HepG2 (cell line): ENCODE results near the gene SMYD4. TPM values are rescaled to one million over a fixed set of nuclear protein-coding genes. Genes with fewer than 3 reads are reported as not detected.

Experiments used
- ATAC-seq: fragments of 200-7000 bp; cut with Tn5 transposase; 3 replicates; pipeline ENCODE4 v1.9.1; 2020; ENCODE audit warnings: mild to moderate bottlenecking, moderate library complexity
- BruUV-seq: library from RNA; stranded (reverse); fragments of 400-500 nt; replicated peaks from 2 replicates; lab custom pipeline; 2021; lab: Mats Ljungman, UMichigan
- CTCF ChIA-PET: fragments of 300-600 bp; formaldehyde crosslinking; extraction: SDS; loops from one replicate; lab custom pipeline; 2021; ENCODE audit warnings: low total read pairs, inconsistent platforms, low intra/inter-chr PET ratio; lab: Yijun Ruan, JAX
- POLR2A ChIA-PET: fragments of 350-600 bp; sonication (Branson Sonifier 250); formaldehyde crosslinking; loops from one replicate; lab custom pipeline; 2020; ENCODE audit warnings: antibody characterized with exemption, inconsistent platforms; lab: Yijun Ruan, JAX
- DNase-seq: peaks from one replicate; pipeline ENCODE4 v3.0.0-alpha.2; 2015; ENCODE audit warnings: low spot score
- FAIRE-seq: peaks from 3 replicates; lab custom pipeline; 2011; peaks lifted over from hg19 to GRCh38; lab: Jason Lieb, UNC
- H2AFZ ChIP-seq: one replicate; pipeline ENCODE4 v1.6.1; 2011; ENCODE audit warnings: low read length, inconsistent platforms
- H3K27ac ChIP-seq: fragments of 300-600 bp; 3 replicates; pipeline ENCODE4 v1.8.0; 2011; ENCODE audit warnings: mixed run types, mild to moderate bottlenecking, mixed read lengths, low read length, inconsistent platforms; ENCODE audit not compliant: insufficient read depth; ENCODE audit errors: extremely low read length
- H3K27me3 ChIP-seq, 2 experiments: fragments of 200-600 bp in 1 of 2; 2 replicates in 1 of 2; 3 replicates in 1 of 2; pipeline versions ENCODE4 v1.6.0 to v1.8.0; 2011; ENCODE audit warnings: low read length in 2 of 2, mild to moderate bottlenecking in 2 of 2, moderate library complexity in 2 of 2, inconsistent platforms in 1 of 2; ENCODE audit not compliant: insufficient read depth in 2 of 2, control insufficient read depth in 1 of 2
- H3K36me3 ChIP-seq, 2 experiments: fragments of 200-600 bp in 1 of 2; replicated peaks in 1 of 2; 2 replicates in 1 of 2; 3 replicates in 1 of 2; pipeline versions ENCODE4 v1.5.1 to v1.8.0; 2011; ENCODE audit warnings: low read length in 2 of 2, inconsistent platforms in 1 of 2; ENCODE audit not compliant: insufficient read depth in 2 of 2, control insufficient read depth in 1 of 2
- H3K4me1 ChIP-seq: 2 replicates; pipeline ENCODE4 v1.5.1; 2012; ENCODE audit warnings: low read length, inconsistent platforms; ENCODE audit not compliant: insufficient read depth
- H3K4me2 ChIP-seq: 2 replicates; pipeline ENCODE4 v1.6.0; 2011; ENCODE audit warnings: low read depth, low read length, inconsistent platforms
- H3K4me3 ChIP-seq, 3 experiments: fragments of 200-600 bp in 1 of 3; sonication (generic), shearing (Covaris generic) in 1 of 3; replicated peaks in 1 of 3; 2 replicates each; pipeline ENCODE4 v1.5.1; 2011 to 2016; ENCODE audit warnings: low read length in 3 of 3, inconsistent platforms in 2 of 3, low read depth in 2 of 3, mild to moderate bottlenecking in 2 of 3, control low read depth in 1 of 3, mixed read lengths in 1 of 3; ENCODE audit not compliant: insufficient read depth in 1 of 3
- H3K79me2 ChIP-seq: one replicate; pipeline ENCODE4 v1.6.1; 2011; ENCODE audit warnings: low read length, inconsistent platforms; ENCODE audit not compliant: insufficient read depth
- H3K9ac ChIP-seq: 2 replicates; pipeline ENCODE4 v1.6.0; 2011; ENCODE audit warnings: mild to moderate bottlenecking, low read depth, low read length, inconsistent platforms; ENCODE audit not compliant: insufficient read depth
- H3K9me3 ChIP-seq: 2 replicates; pipeline ENCODE4 v1.5.1; 2012; ENCODE audit warnings: mild to moderate bottlenecking, low read length
- H4K20me1 ChIP-seq: 2 replicates; pipeline ENCODE4 v1.6.0; 2011; ENCODE audit warnings: inconsistent platforms, mild to moderate bottlenecking, low read length, moderate library complexity; ENCODE audit not compliant: insufficient read depth
- GATAD1 ChIP-seq: IDR thresholded peaks from 2 replicates; pipeline ENCODE4 v1.6.1; 2016; ENCODE audit warnings: missing genetic modification reagents, missing compliant biosample characterization
- MED1 ChIP-seq: sonication (generic); formaldehyde crosslinking; IDR thresholded peaks from 2 replicates; pipeline ENCODE4 v1.4.0; 2020; ENCODE audit warnings: missing genetic modification reagents
- MYC ChIP-seq: sonication (generic); formaldehyde crosslinking; IDR thresholded peaks from 2 replicates; pipeline ENCODE4 v1.9.0; 2021; ENCODE audit warnings: missing genetic modification reagents, borderline replicate concordance
- RXRA ChIP-seq: sonication (generic); formaldehyde crosslinking; IDR thresholded peaks from 2 replicates; pipeline ENCODE4 v1.5.1; 2020; ENCODE audit warnings: missing genetic modification reagents
- RXRB ChIP-seq: IDR thresholded peaks from 2 replicates; pipeline ENCODE4 v1.6.1; 2016; ENCODE audit warnings: borderline replicate concordance, missing genetic modification reagents, missing compliant biosample characterization
- SMAD3 ChIP-seq: sonication (generic); formaldehyde crosslinking; IDR thresholded peaks from 2 replicates; pipeline ENCODE4 v1.4.0; 2020; ENCODE audit warnings: missing genetic modification reagents
- SRSF9 ChIP-seq: fragments of 200-400 bp; formaldehyde crosslinking; IDR thresholded peaks from 2 replicates; pipeline ENCODE4 v1.6.1; 2018; ENCODE audit warnings: borderline replicate concordance, mild to moderate bottlenecking, low read depth, low read length; ENCODE audit not compliant: insufficient read depth, poor library complexity, severe bottlenecking
- STAG1 ChIP-seq: sonication (generic); formaldehyde crosslinking; IDR thresholded peaks from 2 replicates; pipeline ENCODE4 v1.4.0; 2020; ENCODE audit warnings: missing genetic modification reagents
- STAT5B ChIP-seq: sonication (generic); formaldehyde crosslinking; IDR thresholded peaks from 2 replicates; pipeline ENCODE4 v1.4.0; 2020; ENCODE audit warnings: missing genetic modification reagents
- THAP11 ChIP-seq: IDR thresholded peaks from 2 replicates; pipeline ENCODE4 v1.6.1; 2016; ENCODE audit warnings: missing biosample characterization, missing genetic modification reagents
- ZBTB10 ChIP-seq: sonication (generic); formaldehyde crosslinking; IDR thresholded peaks from 2 replicates; pipeline ENCODE4 v1.4.0; 2020; ENCODE audit warnings: missing genetic modification reagents, borderline replicate concordance
- ZFX ChIP-seq: sonication (generic); formaldehyde crosslinking; IDR thresholded peaks from 2 replicates; pipeline ENCODE4 v1.4.0; 2020; ENCODE audit warnings: mild to moderate bottlenecking, low read depth, missing genetic modification reagents, moderate library complexity
- ZNF121 ChIP-seq: sonication (generic); formaldehyde crosslinking; IDR thresholded peaks from 2 replicates; pipeline ENCODE4 v1.5.0; 2020; ENCODE audit warnings: mild to moderate bottlenecking, missing genetic modification reagents
- ZNF124 ChIP-seq: sonication (generic); formaldehyde crosslinking; IDR thresholded peaks from 2 replicates; pipeline ENCODE4 v1.4.0; 2020; ENCODE audit warnings: missing genetic modification reagents
- ZNF20 ChIP-seq: sonication (generic); formaldehyde crosslinking; IDR thresholded peaks from 2 replicates; pipeline ENCODE4 v1.4.0; 2020; ENCODE audit warnings: mild to moderate bottlenecking, moderate library complexity, missing genetic modification reagents
- ZNF468 ChIP-seq: sonication (generic); formaldehyde crosslinking; IDR thresholded peaks from 2 replicates; pipeline ENCODE4 v1.8.0; 2022; ENCODE audit warnings: mild to moderate bottlenecking, moderate library complexity, missing genetic modification reagents
- WGBS: methylation state at CpG from one replicate; pipeline ENCODE4 v1.1.6; 2017; ENCODE audit warnings: low lambda C conversion rate; 5-methylcytosine and 5-hydroxymethylcytosine counted together
- in situ Hi-C: cut with HindIII; loops from 2 replicates; pipeline ENCODE4 v1.10.0; 2017; ENCODE audit warnings: low pct_unique_long_range_greater_than_20kb; ENCODE audit not compliant: extremely low pct_ligation_motif_present
- intact Hi-C: fragments of 100-400 bp; cut with micrococcal nuclease; formaldehyde crosslinking; loops from one replicate; pipeline ENCODE4 v1.10.0; 2022; ENCODE audit not compliant: unreplicated experiment
- polyA plus RNA-seq, 8 experiments: library from polyadenylated mRNA; depleted of rRNA in 3 of 8; stranded (reverse) in 7 of 8; unstranded in 1 of 8; fragments of >200 nt; fragmentation: Illumina TruSeq in 4 of 8; extraction: Trizol in 4 of 8; gene quantifications; 2 replicates each; pipeline versions ENCODE4 v1.2.1 to v1.2.3, GENCODE V29; 2011 to 2016; ENCODE audit warnings: low read depth in 4 of 8, missing spikeins in 1 of 8, mixed read lengths in 1 of 8; ENCODE audit not compliant: insufficient read depth in 1 of 8
- total RNA-seq, 5 experiments: library from RNA; depleted of rRNA; stranded (reverse); fragments of >200 nt; fragmentation: Illumina TruSeq; extraction: Trizol; gene quantifications; 2 replicates each; pipeline ENCODE4 v1.2.3, GENCODE V29; 2016; ENCODE audit warnings: low read depth in 1 of 5
- TF ChIP-seq, protein P1 (sequence below): sonication (generic); IDR thresholded peaks from 2 replicates; pipeline ENCODE4 v1.6.1; 2016; ENCODE audit warnings: low read depth, borderline replicate concordance
- TF ChIP-seq, protein P2 (sequence below), 2 experiments: sonication (generic) in 1 of 2; formaldehyde crosslinking in 1 of 2; IDR thresholded peaks; 2 replicates each; pipeline versions ENCODE4 v1.4.0 to v1.6.1; 2018 to 2020; ENCODE audit warnings: missing genetic modification reagents in 2 of 2, borderline replicate concordance in 1 of 2, low read depth in 1 of 2, mild to moderate bottlenecking in 1 of 2, missing biosample characterization in 1 of 2

Gene SMYD4
- total and polyA plus RNA-seq, 2 of the 13 experiments (the other 11 are each of a cell fraction or from before 2014, with no cell fraction given), result 7.4 to 11.3 TPM

DNA sequence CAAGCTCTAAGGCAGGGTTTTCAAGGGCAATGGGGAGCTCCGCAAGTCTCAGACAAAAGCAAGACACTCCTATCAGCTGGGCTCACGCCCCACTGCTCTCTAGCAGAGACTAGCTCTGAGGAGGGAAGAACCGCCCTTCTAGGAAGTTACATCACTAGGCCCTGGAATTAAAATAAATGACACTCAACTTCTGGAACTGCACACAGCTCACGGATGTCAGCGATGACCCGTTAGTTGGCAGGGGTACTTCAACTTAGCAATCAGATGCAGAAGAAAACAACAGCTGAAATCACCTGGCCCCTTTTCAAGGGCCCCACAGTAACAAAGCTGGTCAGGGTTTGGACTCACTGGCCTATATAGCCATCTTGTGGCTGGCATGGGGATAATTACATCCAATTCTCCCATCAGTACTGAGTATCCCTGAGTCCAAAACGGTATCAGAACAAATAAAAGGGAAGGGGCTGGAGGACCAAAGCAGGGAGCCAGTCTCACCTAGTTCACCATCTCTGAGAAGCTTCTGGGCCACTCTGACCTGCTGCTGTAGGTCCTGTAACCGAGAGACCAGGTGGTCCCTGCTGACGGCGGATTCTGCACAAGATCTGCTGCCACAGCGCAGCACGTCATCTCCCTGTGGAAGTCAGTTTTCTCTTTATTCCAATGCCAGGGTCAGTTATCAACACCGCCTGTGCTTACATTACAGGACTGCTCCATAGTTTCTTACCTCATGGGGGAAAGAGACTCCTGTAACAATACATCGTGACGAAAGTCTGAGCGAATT, 45.7 kb downstream of the SMYD4 start:
- 83% methylated on average over 16 of the region's 16 CpGs for WGBS
- H3K9me3 ChIP-seq, result no peaks in the 10 kb centered on the region
- peak; percentile 67 for DNase-seq
- no peak overlapping the region for H2AFZ ChIP-seq
- H4K20me1 ChIP-seq, result no peaks in the 10 kb centered on the region
- no peak overlapping the region for H3K27ac ChIP-seq
- BruUV-seq, result no TSS peak
- ATAC-seq, result peak; percentile 87
- no peak overlapping the region for H3K4me3 ChIP-seq
- intact Hi-C loops, result loop anchor here (1.0 kb wide), 3 partner anchors 64 to 115 kb away; no protein-coding TSS in a partner anchor
- H3K36me3 ChIP-seq, result peaks cover 23 to 51% of the 10 kb centered on the region in 2 experiments
- in situ Hi-C loops, result no loop called here
- H3K4me1 ChIP-seq, result peaks cover 7% of the 10 kb centered on the region
- CTCF ChIA-PET, result interaction anchor here (1.3 to 2.0 kb wide), 4 partner anchors 26 to 115 kb away, joined by 3 to 24 read pairs (median 9); no protein-coding TSS in a partner anchor
- POLR2A ChIA-PET, result interaction anchor here (0.8 to 3.8 kb wide), 18 partner anchors 10 to 134 kb away, joined by 3 to 49 read pairs (median 7); partner anchors contain the start of genes RILP, SERPINF1, SERPINF2 and SMYD4
- no peaks in the 10 kb centered on the region for H3K27me3 ChIP-seq
- no peak overlapping the region for H3K9ac ChIP-seq
- H3K4me2 ChIP-seq, result no peak overlapping the region
- no peaks in the 10 kb centered on the region for H3K79me2 ChIP-seq
- FAIRE-seq, result peak; percentile 70
- TF ChIP-seq SMAD3 (CRISPR knock-in tag) (0 out of 2 replicates have a peak, but pooled peaks have one; percentile 30), ZBTB10 (no peak), STAT5B (no peak), ZNF121 (peak; percentile 26; the same call in 1 of the 2 replicates), RXRA (CRISPR knock-in tag) (no peak), MYC (CRISPR knock-in tag) (no peak), MED1 (CRISPR knock-in tag) (peak; percentile 24; the same call in 1 of the 2 replicates), ZFX (CRISPR knock-in tag) (0 out of 2 replicates have a peak, but pooled peaks have one; percentile 22), ZNF20 (CRISPR knock-in tag) (no peak), THAP11 (0 out of 2 replicates have a peak, but pooled peaks have one; percentile 32), SRSF9 (no peak), RXRB (CRISPR knock-in tag) (0 out of 2 replicates have a peak, but pooled peaks have one; percentile 34), STAG1 (CRISPR knock-in tag) (peak; percentile 94), ZNF468 (CRISPR knock-in tag) (no peak), ZNF124 (no peak), GATAD1 (CRISPR knock-in tag) (peak; percentile 25; the same call in 1 of the 2 replicates)
- TF ChIP-seq, protein P1, sequence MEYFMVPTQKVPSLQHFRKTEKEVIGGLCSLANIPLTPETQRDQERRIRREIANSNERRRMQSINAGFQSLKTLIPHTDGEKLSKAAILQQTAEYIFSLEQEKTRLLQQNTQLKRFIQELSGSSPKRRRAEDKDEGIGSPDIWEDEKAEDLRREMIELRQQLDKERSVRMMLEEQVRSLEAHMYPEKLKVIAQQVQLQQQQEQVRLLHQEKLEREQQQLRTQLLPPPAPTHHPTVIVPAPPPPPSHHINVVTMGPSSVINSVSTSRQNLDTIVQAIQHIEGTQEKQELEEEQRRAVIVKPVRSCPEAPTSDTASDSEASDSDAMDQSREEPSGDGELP, result peak; percentile 60
- TF ChIP-seq, protein P2, sequence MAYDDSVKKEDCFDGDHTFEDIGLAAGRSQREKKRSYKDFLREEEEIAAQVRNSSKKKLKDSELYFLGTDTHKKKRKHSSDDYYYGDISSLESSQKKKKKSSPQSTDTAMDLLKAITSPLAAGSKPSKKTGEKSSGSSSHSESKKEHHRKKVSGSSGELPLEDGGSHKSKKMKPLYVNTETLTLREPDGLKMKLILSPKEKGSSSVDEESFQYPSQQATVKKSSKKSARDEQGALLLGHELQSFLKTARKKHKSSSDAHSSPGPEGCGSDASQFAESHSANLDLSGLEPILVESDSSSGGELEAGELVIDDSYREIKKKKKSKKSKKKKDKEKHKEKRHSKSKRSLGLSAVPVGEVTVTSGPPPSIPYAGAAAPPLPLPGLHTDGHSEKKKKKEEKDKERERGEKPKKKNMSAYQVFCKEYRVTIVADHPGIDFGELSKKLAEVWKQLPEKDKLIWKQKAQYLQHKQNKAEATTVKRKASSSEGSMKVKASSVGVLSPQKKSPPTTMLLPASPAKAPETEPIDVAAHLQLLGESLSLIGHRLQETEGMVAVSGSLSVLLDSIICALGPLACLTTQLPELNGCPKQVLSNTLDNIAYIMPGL (CRISPR knock-in tag; IDR thresholded peaks at IDR 0.05; ENCODE audit: borderline replicate concordance in 1 of 2, low read depth in 1 of 2), result 0 out of 4 replicates have a peak, but pooled peaks of 1 of the 2 experiments have one; percentile 40
